ENCODE measurements around the gene PPIB. TPM values are rescaled to one million over a fixed set of nuclear protein-coding genes. Genes with fewer than 3 reads are reported as not detected.

Gene PPIB
- total and polyA plus RNA-seq, 2 experiments from 2014 or later, result 1,188 to 1,748 TPM

- Histone ChIP-seq H3K36me3 (ENCODE audit: low read depth) (peaks cover 8% of the 10 kb centered on the region; the same call in 1 of the 2 replicates), H3K4me3 (no peak overlapping the region), H3K9me3 (ENCODE audit: low read depth) (no peaks in the 10 kb centered on the region), H3K9ac (no peak overlapping the region), H3K27me3 (replicated peaks; ENCODE audit: insufficient read depth) (no peaks in the 10 kb centered on the region), H3K4me1 (ENCODE audit: insufficient read depth) (peaks cover 12% of the 10 kb centered on the region), H3K4me2 (ENCODE audit: unreplicated experiment) (no peak overlapping the region), H3K27ac (no peak overlapping the region), H2AFZ (no peak overlapping the region), H3F3A (ENCODE audit: insufficient read depth) (peaks cover 49% of the 10 kb centered on the region), H4K20me1 (ENCODE audit: insufficient read depth) (no peaks in the 10 kb centered on the region), H3K79me2 (ENCODE audit: insufficient read depth) (peaks cover 13% of the 10 kb centered on the region), H3K9me2 (ENCODE audit: insufficient read depth) (no peaks in the 10 kb centered on the region)
- 55 to 63% methylated on average over 5 of the region's 5 CpGs for WGBS, 2 experiments (ENCODE audit: low coverage in 1 of 2, low lambda C conversion rate in 2 of 2, missing lambda C conversion rate in 2 of 2)
- in situ Hi-C loops (cut with MboI), result no loop called here
- TF ChIP-seq EZH2phosphoT487 (IDR thresholded peaks at IDR 0.05; ENCODE audit: insufficient read depth, low read depth) (no peak), EZH2 (IDR thresholded peaks at IDR 0.05; ENCODE audit: insufficient read depth, poor library complexity, severe bottlenecking) (no peak)
- no peak for DNase-seq
These were observed 3.5 kb upstream of the PPIB start for GRCh38 chr15:64166102-64166890.

- H3K27ac ChIP-seq, result 0 out of 2 replicates have a peak overlapping the region, but pooled peaks have one; percentile 90
- no peaks in the 10 kb centered on the region for H4K20me1 ChIP-seq (ENCODE audit: insufficient read depth)
- H3K9ac ChIP-seq, result no peak overlapping the region
- H3K4me1 ChIP-seq (ENCODE audit: insufficient read depth), result peaks cover 26% of the 10 kb centered on the region
- H2AFZ ChIP-seq, result peak overlapping the region; percentile 94; the same call in 1 of the 2 replicates
- peaks cover 64% of the 10 kb centered on the region for H3F3A ChIP-seq (ENCODE audit: insufficient read depth)
- peaks cover 31% of the 10 kb centered on the region for H3K79me2 ChIP-seq (ENCODE audit: insufficient read depth)
- no peak overlapping the region for H3K4me3 ChIP-seq
- H3K9me2 ChIP-seq (ENCODE audit: insufficient read depth), result no peaks in the 10 kb centered on the region
- TF ChIP-seq EZH2 (IDR thresholded peaks at IDR 0.05; ENCODE audit: insufficient read depth, poor library complexity, severe bottlenecking) (no peak), EZH2phosphoT487 (IDR thresholded peaks at IDR 0.05; ENCODE audit: insufficient read depth, low read depth) (no peak)
- H3K9me3 ChIP-seq (ENCODE audit: low read depth), result no peaks in the 10 kb centered on the region
- H3K4me2 ChIP-seq (ENCODE audit: unreplicated experiment), result no peak overlapping the region
- peaks cover 19% of the 10 kb centered on the region for H3K36me3 ChIP-seq (ENCODE audit: low read depth)
- in situ Hi-C loops (cut with MboI), result no loop called here
- 97 to 98% methylated on average over 4 of the region's 4 CpGs for WGBS, 2 experiments (ENCODE audit: low coverage in 1 of 2, low lambda C conversion rate in 2 of 2, missing lambda C conversion rate in 2 of 2)
- no peaks in the 10 kb centered on the region for H3K27me3 ChIP-seq (replicated peaks; ENCODE audit: insufficient read depth)
- no peak for DNase-seq
These were observed 1.6 kb upstream of the PPIB start for GRCh38 chr15:64164436-64164835.

- Histone ChIP-seq H3K4me2 (ENCODE audit: unreplicated experiment) (peak overlapping the region; percentile 97), H3K9ac (peak overlapping the region; percentile 91), H3K4me3 (peak overlapping the region; percentile 73), H3K27me3 (replicated peaks; ENCODE audit: insufficient read depth) (no peaks in the 10 kb centered on the region), H3K9me3 (ENCODE audit: low read depth) (no peaks in the 10 kb centered on the region), H3K36me3 (ENCODE audit: low read depth) (peaks cover 25% of the 10 kb centered on the region), H4K20me1 (ENCODE audit: insufficient read depth) (0 out of 2 replicates have a peak, but pooled peaks cover 3% of the 10 kb centered on the region), H3K79me2 (ENCODE audit: insufficient read depth) (peaks cover 38% of the 10 kb centered on the region), H3F3A (ENCODE audit: insufficient read depth) (peaks cover 69% of the 10 kb centered on the region), H2AFZ (peak overlapping the region; percentile 94), H3K9me2 (ENCODE audit: insufficient read depth) (no peaks in the 10 kb centered on the region), H3K27ac (peak overlapping the region; percentile 90), H3K4me1 (ENCODE audit: insufficient read depth) (peaks cover 26% of the 10 kb centered on the region)
- in situ Hi-C loops (cut with MboI), result no loop called here
- DNase-seq, result peak; percentile 65
- WGBS, 2 experiments (ENCODE audit: low coverage in 1 of 2, low lambda C conversion rate in 2 of 2, missing lambda C conversion rate in 2 of 2), result 47 to 50% methylated on average over 14 of the region's 14 CpGs
- no peak for TF ChIP-seq EZH2 (IDR thresholded peaks at IDR 0.05; ENCODE audit: insufficient read depth, poor library complexity, severe bottlenecking)
These were observed 989 bp upstream of the PPIB start for GRCh38 chr15:64163659-64164362.

GRCh38 chr15:64162478-64162868 lies 349 bp downstream of the PPIB start:
- no peak for DNase-seq
- H3F3A ChIP-seq (ENCODE audit: insufficient read depth), result peaks cover 82% of the 10 kb centered on the region
- peak overlapping the region; percentile 91 for H3K9ac ChIP-seq
- TF ChIP-seq EZH2phosphoT487 (IDR thresholded peaks at IDR 0.05; ENCODE audit: insufficient read depth, low read depth) (no peak), EZH2 (IDR thresholded peaks at IDR 0.05; ENCODE audit: insufficient read depth, poor library complexity, severe bottlenecking) (no peak)
- H3K36me3 ChIP-seq (ENCODE audit: low read depth), result peaks cover 34% of the 10 kb centered on the region
- 0 out of 2 replicates have a peak, but pooled peaks cover 11% of the 10 kb centered on the region for H4K20me1 ChIP-seq (ENCODE audit: insufficient read depth)
- H3K9me2 ChIP-seq (ENCODE audit: insufficient read depth), result no peaks in the 10 kb centered on the region
- peaks cover 44% of the 10 kb centered on the region for H3K79me2 ChIP-seq (ENCODE audit: insufficient read depth)
- no peaks in the 10 kb centered on the region for H3K9me3 ChIP-seq (ENCODE audit: low read depth)
- no peaks in the 10 kb centered on the region for H3K27me3 ChIP-seq (replicated peaks; ENCODE audit: insufficient read depth)
- 0 out of 2 replicates have a peak overlapping the region, but pooled peaks have one; percentile 37 for H2AFZ ChIP-seq
- WGBS, 2 experiments (ENCODE audit: low coverage in 1 of 2, low lambda C conversion rate in 2 of 2, missing lambda C conversion rate in 2 of 2), result 0 to 4% methylated on average over 14 to 20 of the region's 21 CpGs
- in situ Hi-C loops (cut with MboI), result no loop called here
- H3K4me1 ChIP-seq (ENCODE audit: insufficient read depth), result peaks cover 26% of the 10 kb centered on the region
- peak overlapping the region; percentile 97 for H3K4me2 ChIP-seq (ENCODE audit: unreplicated experiment)
- peak overlapping the region; percentile 81 for H3K4me3 ChIP-seq
- H3K27ac ChIP-seq, result peak overlapping the region; percentile 90
